ENCODE data around the gene HIPK2. TPM values are rescaled to one million over a fixed set of nuclear protein-coding genes. Genes with fewer than 3 reads are reported as not detected.

The HIPK2 gene
- total RNA-seq, 1 donor: 7.3 TPM

GRCh38 chr7:139680676-139681462 lies 96.9 kb downstream of the HIPK2 start:
- peak; percentile 93 for DNase-seq (ENCODE audit: low read depth)
- no peak overlapping the region for H3K4me3 ChIP-seq (ENCODE audit: low read depth, low read length)
- no peak for TF ChIP-seq CTCF (IDR thresholded peaks at IDR 0.05; ENCODE audit: insufficient read depth, low read depth, low read length)

- no peak for TF ChIP-seq CTCF (IDR thresholded peaks at IDR 0.05; ENCODE audit: insufficient read depth, low read depth, low read length)
- H3K4me3 ChIP-seq (ENCODE audit: low read depth, low read length): no peak overlapping the region
- peak; percentile 56 for DNase-seq (ENCODE audit: low read depth)
These were observed 97.8 kb downstream of the HIPK2 start for GRCh38 chr7:139679731-139680594.

GRCh38 chr7:139676390-139676789 lies 101.4 kb downstream of the HIPK2 start:
- no peak for TF ChIP-seq CTCF (IDR thresholded peaks at IDR 0.05; ENCODE audit: insufficient read depth, low read depth, low read length)
- no peak overlapping the region for H3K4me3 ChIP-seq (ENCODE audit: low read depth, low read length)
- DNase-seq (ENCODE audit: low read depth): no peak

GRCh38 chr7:139675127-139676125 lies 102.4 kb downstream of the HIPK2 start:
- TF ChIP-seq CTCF (IDR thresholded peaks at IDR 0.05; ENCODE audit: insufficient read depth, low read depth, low read length): no peak
- no peak for DNase-seq (ENCODE audit: low read depth)
- no peak overlapping the region for H3K4me3 ChIP-seq (ENCODE audit: low read depth, low read length)

GRCh38 chr7:139674752-139675126 lies 103.1 kb downstream of the HIPK2 start:
- no peak for TF ChIP-seq CTCF (IDR thresholded peaks at IDR 0.05; ENCODE audit: insufficient read depth, low read depth, low read length)
- no peak for DNase-seq (ENCODE audit: low read depth)
- H3K4me3 ChIP-seq (ENCODE audit: low read depth, low read length): no peak overlapping the region

GRCh38 chr7:139674341-139674740 lies 103.5 kb downstream of the HIPK2 start:
- TF ChIP-seq CTCF (IDR thresholded peaks at IDR 0.05; ENCODE audit: insufficient read depth, low read depth, low read length): no peak
- no peak for DNase-seq (ENCODE audit: low read depth)
- H3K4me3 ChIP-seq (ENCODE audit: low read depth, low read length): no peak overlapping the region

Measured in fibroblast of villous mesenchyme (primary cell).